ENCODE data around the gene EZH1.
"Not testable (repeated sequence)": the region's sequence is repeated elsewhere in the genome, so short reads cannot be mapped to it uniquely, and the experiment has no call there.

Gene EZH1

GRCh38 chr17:42665581-42666001 is 79.2 kb downstream of the EZH1 start:
- Histone ChIP-seq H3K4me3 (ENCODE audit: low read depth, low read length, poor library complexity, severe bottlenecking) (no peak overlapping the region), H4K20me1 (ENCODE audit: insufficient read depth, low read length) (no peaks in the 10 kb centered on the region), H2AFZ (ENCODE audit: low read length) (no peak overlapping the region), H3K27ac (ENCODE audit: low read depth, low read length, poor library complexity, severe bottlenecking) (no peak overlapping the region), H3K4me1 (ENCODE audit: insufficient read depth, low read length, severe bottlenecking) (peaks cover 9% of the 10 kb centered on the region), H3K27me3 (ENCODE audit: insufficient read depth, low read length) (no peaks in the 10 kb centered on the region; the same call in 1 of the 2 replicates), H3K36me3 (ENCODE audit: insufficient read depth, low read length) (peaks cover 17% of the 10 kb centered on the region; the same call in 1 of the 2 replicates), H3K9me3 (ENCODE audit: low read length) (no peaks in the 10 kb centered on the region), H3F3A (ENCODE audit: insufficient read depth, low read length) (no peaks in the 10 kb centered on the region), H3K79me2 (ENCODE audit: insufficient read depth, low read length) (no peaks in the 10 kb centered on the region), H3K9ac (ENCODE audit: low read length) (no peak overlapping the region), H3K9me2 (ENCODE audit: low read depth, low read length) (no peaks in the 10 kb centered on the region), H3K4me2 (ENCODE audit: low read length) (no peak overlapping the region)
- TF ChIP-seq EZH2 (IDR thresholded peaks at IDR 0.05; ENCODE audit: borderline replicate concordance, low read length) (no peak), CTCF (IDR thresholded peaks at IDR 0.05; ENCODE audit: low read length) (no peak)

- Histone ChIP-seq H3K9me3 (ENCODE audit: low read length) (no peaks in the 10 kb centered on the region), H4K20me1 (ENCODE audit: insufficient read depth, low read length) (no peaks in the 10 kb centered on the region), H3K4me3 (ENCODE audit: low read depth, low read length, poor library complexity, severe bottlenecking) (no peak overlapping the region), H3F3A (ENCODE audit: insufficient read depth, low read length) (no peaks in the 10 kb centered on the region), H3K79me2 (ENCODE audit: insufficient read depth, low read length) (no peaks in the 10 kb centered on the region), H2AFZ (ENCODE audit: low read length) (no peak overlapping the region), H3K27me3 (ENCODE audit: insufficient read depth, low read length) (0 out of 2 replicates have a peak, but pooled peaks cover 4% of the 10 kb centered on the region), H3K4me2 (ENCODE audit: low read length) (no peak overlapping the region), H3K36me3 (ENCODE audit: insufficient read depth, low read length) (peaks cover 3% of the 10 kb centered on the region; the same call in 1 of the 2 replicates), H3K4me1 (ENCODE audit: insufficient read depth, low read length, severe bottlenecking) (peaks cover 11% of the 10 kb centered on the region), H3K9me2 (ENCODE audit: low read depth, low read length) (no peaks in the 10 kb centered on the region), H3K27ac (ENCODE audit: low read depth, low read length, poor library complexity, severe bottlenecking) (no peak overlapping the region), H3K9ac (ENCODE audit: low read length) (no peak overlapping the region)
- no peak for TF ChIP-seq EZH2 (IDR thresholded peaks at IDR 0.05; ENCODE audit: borderline replicate concordance, low read length)
- no peak for TF ChIP-seq CTCF (IDR thresholded peaks at IDR 0.05; ENCODE audit: low read length)
Measured at GRCh38 chr17:42660692-42661345, 84.0 kb downstream of the EZH1 start.

GRCh38 chr17:42659932-42660274 is 84.9 kb downstream of the EZH1 start:
- peak overlapping the region; percentile 82; the same call in 1 of the 2 replicates for H3K9ac ChIP-seq (ENCODE audit: low read length)
- peaks cover 11% of the 10 kb centered on the region for H3K4me1 ChIP-seq (ENCODE audit: insufficient read depth, low read length, severe bottlenecking)
- not testable (repeated sequence) for H4K20me1 ChIP-seq (ENCODE audit: insufficient read depth, low read length); H3K27ac ChIP-seq (ENCODE audit: low read depth, low read length, poor library complexity, severe bottlenecking); H3K9me2 ChIP-seq (ENCODE audit: low read depth, low read length); H3F3A ChIP-seq (ENCODE audit: insufficient read depth, low read length); H3K36me3 ChIP-seq (ENCODE audit: insufficient read depth, low read length); H3K9me3 ChIP-seq (ENCODE audit: low read length); H3K27me3 ChIP-seq (ENCODE audit: insufficient read depth, low read length); H3K79me2 ChIP-seq (ENCODE audit: insufficient read depth, low read length); H2AFZ ChIP-seq (ENCODE audit: low read length)
- H3K4me2 ChIP-seq (ENCODE audit: low read length), result peak overlapping the region; percentile 80
- H3K4me3 ChIP-seq (ENCODE audit: low read depth, low read length, poor library complexity, severe bottlenecking), result peak overlapping the region; percentile 77

Measured in OCI-LY1 (cell line).